Hematopoietic multipotent progenitor cell treated with erythropoietin and hydrocortisone succinate and interleukin-3 and kit ligand, for 8 days (in vitro differentiated cells): ENCODE results near the gene MYLK4.

ENCODE experiments used
- DNase-seq: peaks from one replicate; pipeline ENCODE4 v3.0.0-alpha.2; 2015

Gene MYLK4

DNA sequence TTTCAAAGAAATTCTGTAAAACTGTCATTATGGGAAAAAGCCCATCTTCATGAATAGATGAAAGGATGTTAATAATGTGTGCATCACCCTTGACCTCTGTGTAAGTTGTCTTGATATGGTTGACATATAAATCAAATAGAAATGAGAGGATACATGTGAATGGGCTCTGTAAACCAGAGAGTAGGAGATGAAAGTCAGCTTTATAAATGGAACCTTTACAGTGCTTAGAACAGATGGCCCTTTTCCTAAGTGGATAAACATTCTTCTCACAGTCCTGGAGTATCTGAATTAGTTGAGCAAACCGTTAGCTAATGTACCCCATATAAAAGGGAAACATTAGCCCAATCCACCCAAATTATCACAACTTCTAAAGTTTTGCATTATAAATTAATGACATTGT, 57.5 kb downstream of the MYLK4 start:
- DNase-seq, result no peak

DNA sequence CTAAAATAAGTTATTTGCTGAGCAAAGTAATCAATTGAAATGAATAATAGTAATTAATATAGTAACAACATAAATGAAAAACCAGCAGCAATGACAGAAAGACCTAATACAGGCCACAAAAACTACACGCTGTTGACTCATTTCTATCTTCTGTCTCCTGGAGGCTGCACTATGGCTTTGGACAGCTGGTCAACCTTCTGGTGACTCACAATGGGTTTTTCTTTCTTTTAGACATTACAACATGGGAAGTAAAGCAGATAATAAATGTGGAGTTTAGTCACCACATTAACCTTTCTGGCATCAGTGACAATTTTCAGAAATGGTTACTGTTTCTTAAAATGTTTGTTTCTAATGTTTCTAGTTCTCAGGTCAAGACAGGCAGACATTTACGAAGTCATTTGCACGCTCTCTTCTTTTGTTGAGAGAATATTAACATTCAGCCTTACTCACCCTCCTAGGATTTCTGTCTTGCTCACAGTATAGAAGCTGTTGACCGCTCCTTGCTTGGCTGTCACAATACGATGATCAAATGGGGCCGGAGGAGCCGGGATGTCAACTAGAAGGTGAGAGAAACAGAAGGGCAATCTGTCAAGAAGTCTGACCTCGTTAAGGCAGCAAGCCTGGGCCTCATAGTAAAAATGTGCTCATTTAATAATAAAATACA, 62.2 kb downstream of the MYLK4 start:
- DNase-seq, result no peak

DNA sequence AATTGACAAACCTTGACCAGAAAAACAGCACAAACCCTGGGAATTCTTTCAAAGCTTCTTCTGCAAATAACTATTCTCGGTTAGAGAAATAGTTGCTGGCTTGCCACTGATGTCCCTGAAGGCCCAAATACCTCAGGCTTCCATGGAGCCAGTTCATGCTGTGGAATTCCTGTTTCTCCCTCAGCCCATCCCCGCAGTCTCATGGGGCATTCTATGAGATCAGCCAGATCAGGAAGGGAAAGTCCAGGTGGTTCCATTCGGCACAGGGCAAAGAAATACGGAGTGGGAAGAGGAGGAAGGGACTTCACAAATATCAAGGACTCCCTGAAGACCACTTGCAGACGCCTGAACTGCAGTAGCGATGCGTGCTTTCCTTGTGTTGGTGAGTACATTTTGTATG, 63.3 kb downstream of the MYLK4 start:
- DNase-seq, result no peak

DNA sequence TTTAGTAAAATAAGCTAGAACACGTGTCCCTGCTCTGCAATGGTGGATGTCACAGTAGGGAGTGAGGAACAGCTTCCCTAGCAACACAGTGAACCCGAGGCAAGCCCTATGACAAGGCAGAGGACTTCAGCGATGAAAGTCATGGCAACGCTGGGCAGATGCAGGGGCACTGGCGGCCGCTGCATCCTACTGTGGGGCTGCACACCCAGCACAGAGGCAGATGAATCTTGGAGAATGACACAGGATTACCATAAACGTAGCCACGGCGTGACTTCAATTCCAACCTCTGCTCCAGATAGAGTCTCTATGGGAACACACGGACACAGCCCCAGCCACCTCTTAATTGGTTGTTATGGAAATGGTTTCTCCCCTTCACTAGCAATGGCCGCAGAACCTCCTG, 64.2 kb downstream of the MYLK4 start:
- no peak for DNase-seq

DNA sequence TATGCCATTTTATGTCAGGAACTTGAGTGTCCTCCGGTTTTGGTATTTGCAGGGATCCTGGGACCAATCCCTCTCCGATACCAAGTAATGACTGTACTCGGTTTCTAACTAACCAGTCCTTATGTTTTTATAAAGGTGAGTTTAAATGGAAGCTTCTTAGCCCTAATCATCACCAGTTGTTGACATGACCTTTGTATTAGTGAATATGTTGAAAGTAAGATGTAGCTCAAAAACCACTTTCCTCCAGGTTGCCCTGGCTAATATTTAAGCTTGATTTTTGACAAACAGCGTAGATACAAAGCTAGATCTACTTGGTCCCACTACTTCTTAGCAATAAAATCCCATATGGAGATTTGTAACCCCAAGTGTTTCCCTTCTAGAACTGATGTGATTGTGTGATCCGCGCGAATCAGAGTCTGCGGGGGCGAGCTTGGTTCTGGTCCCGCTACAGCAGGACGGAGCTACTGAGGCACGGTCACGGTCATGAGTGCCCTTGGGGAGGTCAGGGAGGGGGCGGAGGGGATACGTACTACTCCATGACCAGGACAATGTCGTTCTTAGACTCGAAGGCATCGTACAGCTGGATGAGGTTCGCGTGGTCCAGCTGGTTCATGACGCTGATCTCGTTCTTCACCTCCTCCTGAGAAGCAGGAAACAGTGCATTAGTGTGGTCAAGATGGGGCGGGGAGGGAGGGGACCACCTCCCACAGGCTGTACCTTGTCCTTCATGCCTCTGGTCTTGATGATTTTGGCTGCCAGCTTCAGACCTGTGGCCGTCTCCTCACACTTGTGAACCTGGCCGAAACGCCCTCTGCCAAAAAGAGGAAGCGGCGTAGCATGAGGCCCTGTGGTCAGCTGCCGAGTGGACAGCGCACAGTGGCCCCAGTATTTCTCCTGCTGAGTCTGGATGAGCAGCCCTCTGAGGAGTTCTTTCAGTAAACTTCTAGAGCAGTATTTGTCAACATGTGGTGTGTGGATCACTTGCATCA, 65.7 kb downstream of the MYLK4 start:
- no peak for DNase-seq

DNA sequence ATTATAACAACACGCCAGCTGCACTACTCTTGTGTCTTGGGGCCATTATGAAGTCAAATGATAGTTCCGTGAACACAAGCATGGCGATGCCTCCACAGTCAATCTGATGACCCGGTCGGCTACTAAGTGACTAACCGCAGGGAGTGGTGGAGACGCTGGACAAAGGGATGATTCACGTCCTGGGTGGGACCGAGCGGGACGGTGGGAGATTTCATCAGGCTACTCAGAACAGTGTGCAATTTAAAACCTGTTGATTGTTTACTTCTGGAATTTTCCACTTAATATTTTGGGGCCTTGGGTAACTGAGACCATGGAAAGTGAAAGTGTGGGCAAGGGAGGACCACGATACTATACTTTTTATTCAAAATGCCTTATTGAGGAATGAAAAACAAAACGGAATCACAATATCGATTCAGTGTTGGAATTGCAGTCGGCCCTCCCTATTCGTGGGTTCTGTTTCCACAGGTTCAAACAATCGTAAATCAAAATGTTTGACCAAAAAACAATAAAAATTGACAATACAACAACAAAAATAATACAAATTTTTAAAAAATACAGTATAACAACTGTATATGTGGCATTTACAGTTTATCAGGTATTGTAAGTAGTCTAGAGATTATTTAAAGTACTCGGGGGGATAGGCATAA, 66.5 kb downstream of the MYLK4 start:
- DNase-seq, result no peak

DNA sequence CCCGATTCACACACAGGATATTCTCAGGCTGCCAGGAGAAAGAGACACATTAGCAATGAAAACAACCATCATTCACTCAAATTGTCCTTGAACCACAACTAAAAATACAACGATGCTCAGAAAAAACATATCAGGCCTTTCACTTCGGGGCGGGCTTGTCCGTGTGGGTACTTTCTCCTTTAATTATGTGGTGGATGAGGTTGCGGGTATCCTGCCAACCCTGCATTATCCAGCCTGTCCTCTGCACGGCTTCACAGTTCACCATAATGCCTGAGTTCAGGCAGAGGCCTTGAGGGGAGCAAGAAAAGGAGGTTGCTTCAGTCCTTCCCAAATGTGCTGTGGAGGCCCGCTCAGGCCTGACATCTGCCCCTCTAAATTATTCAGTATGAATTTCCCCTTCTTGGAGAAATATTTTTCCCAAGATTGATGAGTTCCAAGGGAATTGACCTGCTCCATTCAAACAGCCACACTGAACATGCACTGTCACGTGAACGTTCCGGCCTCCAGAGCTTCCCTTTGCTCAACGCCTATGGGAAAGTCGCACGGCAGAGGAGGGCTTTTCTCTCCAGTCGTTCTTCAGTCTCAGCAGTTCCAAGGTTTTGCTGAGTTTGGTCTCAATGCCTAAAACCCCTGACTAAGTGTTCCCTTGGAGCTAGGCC, 70.3 kb downstream of the MYLK4 start:
- DNase-seq, result no peak

DNA sequence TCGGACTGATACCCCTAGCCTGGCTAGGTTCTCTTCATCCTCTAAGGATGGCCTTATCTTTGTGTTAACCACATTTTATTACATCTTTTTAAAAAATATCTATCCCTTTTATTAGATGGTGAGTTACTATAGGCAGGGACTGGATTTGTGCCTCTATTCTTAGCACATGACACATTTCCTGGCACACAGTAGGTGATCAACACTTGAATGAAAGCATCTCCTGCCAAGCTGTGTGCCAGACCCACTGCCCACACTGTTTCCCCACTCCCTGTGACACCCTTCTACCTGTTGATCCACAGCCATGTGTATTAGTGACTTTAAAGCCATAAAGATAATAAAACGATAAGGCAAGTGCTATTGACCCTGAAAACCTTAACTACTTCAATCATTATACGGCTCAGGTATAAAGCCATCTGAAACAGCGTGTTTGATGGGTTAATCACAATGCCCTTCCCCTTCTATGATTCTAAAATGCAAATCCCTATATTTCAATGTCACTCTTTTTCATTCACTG, 73.6 kb downstream of the MYLK4 start:
- DNase-seq, result no peak

DNA sequence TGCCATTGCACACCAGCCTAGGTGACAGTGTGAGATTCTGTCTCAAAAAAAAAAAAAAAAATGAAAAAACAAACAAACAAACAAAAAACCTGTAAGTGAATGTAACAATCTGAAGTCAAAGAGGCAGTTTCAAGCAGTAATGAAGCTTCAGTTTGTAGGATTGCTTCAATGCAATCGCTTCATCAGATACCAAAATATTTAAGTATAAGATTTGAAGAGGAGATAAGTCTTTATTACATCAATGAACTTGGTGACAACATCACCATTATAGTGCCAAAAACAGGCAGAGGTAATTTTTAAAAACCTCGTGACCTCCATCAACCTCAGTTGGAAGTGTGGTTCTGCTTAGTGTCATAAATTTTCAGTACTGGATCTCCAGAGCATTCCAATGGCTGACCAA, 74.7 kb downstream of the MYLK4 start:
- no peak for DNase-seq

DNA sequence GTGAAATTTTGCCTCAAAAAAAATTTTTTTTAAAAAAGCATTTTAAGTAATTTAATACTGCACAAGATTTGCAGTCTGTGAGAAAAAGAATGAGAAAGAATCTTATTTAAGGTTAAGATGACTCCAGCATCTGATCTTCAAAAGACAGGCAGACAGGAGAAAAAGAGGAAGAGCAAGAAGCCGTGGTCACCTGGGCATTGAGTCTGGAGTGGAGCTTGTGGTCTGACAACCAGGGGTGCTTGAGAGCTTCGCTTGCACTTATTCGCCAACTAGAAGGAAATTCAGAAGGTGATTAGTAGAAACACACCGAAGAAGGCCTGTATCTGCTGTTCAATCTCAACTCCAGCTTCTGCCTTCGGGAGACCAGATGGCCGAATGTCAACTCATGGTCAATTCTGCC, 75.9 kb downstream of the MYLK4 start:
- DNase-seq, result no peak

DNA sequence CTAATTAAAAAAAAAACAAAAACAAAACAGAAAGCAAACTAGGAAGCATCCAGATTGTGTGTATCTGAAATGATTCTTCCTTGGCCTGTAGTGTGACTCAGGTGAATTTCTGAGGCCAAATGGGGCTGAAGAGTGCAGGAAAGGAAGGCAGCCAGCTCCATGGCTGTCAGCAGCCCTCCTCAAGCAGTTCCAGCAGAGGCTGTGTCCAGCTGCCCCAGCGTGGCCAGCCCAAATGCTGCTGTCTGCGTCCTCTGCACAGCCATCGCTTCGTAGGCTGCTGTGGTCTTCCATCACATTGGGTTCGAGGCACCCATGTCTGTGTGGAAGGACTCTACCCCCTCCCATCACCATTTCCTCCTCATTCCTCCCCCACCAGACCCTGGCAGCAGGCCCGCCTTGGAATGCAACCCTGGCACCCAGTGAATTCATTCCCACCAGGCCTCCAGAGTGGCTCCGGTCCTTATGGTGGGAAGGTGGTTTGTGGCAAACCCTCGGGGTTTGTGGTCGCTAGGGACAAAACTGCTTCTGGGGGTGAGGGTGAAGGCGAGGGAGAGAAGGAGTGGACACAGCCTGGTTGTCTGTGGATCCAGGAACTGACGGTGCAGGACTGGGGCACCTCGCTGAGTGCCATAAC, 81.5 kb downstream of the MYLK4 start:
- no peak for DNase-seq

DNA sequence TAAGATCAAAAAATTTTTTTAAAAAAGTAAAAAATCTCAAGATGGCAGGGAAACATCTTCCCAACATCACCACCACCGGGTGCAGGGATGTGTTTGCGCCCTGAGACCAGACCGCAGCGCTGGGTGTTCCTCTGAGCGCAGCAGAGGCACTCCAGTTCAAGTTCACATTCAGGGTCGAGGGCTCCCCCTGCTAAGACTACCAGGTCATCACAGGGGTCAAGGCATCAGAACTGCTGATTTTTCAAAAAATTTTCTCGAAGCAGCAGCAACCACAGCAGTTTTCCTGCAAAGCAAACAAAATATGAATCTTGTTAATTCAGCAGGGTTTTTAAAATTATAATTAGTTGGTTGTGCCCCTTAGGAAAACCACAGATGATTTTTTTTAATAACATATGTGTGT, 83.1 kb downstream of the MYLK4 start:
- DNase-seq, result no peak

DNA sequence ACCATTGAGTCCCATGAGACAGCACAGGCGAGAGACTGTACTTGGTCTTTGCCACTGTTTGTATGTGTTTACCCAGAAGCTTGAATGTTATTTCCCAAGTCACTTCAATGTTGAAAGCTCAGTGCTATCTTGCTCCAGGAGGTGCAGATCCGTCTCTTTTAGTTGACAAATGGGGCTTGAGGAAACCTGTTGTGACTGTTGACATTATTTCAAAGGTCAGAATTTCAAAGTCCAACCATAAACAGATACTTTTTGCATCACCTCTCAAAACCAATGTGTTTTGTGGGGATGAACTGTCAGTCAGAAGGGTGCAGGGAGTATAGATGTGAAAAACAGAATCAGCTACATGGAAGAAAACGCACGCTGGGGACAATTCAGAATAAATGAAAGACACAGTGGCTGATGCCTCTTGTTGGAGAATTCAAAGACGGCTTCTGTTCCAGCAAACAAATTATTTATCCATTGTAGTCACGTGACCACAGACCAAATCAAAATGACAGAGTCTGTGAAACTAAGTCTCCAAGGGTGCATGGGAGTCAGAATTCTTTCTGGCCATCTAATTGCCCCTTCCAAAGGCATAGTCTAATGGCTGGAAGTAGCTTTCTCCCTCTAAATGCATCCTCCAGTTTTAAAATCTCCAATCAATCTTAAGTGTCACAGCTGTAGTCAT, 83.7 kb downstream of the MYLK4 start:
- DNase-seq, result no peak

DNA sequence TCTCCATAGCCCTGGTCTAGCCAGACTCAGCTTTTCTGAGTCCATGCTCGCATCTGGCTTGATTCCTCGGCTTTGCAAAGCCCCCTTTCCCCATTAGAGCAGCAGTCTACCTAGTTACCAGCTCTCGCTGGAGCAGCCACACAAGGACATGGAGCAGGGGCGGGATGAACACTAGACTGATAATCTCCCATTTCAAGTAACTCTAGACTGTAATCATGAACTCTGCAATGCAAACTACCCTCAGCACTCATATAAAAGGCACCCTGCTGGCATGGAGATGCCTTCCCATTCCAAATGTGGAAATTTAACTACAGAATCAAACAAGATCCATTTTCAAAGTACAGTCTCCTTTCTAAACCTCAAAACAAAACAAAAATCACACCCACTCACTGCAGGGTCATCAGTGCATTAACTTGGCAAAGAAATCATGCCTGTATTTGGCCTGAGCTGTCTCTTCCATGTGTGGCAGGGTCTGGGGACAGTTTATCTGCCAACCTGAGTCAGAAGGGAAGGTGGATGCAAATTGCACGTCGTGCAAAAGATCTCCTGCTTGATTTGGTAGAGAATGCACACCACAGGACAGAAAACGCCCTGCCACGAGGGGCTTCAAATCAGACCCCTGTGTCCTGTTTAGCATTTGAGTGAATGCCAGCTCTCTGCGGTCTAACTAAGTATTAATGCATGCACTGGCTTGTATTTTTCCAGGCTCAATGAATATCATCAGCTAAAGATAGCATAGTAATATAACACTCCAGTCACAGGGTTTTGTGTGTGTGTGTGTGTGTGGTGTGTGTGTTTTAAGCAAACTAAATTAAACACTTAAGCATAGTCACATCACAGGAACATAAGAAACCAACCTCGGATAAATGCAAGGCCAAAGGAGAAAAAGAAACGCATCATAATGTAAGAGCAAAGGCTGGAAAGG, 85.3 kb downstream of the MYLK4 start:
- DNase-seq, result no peak

DNA sequence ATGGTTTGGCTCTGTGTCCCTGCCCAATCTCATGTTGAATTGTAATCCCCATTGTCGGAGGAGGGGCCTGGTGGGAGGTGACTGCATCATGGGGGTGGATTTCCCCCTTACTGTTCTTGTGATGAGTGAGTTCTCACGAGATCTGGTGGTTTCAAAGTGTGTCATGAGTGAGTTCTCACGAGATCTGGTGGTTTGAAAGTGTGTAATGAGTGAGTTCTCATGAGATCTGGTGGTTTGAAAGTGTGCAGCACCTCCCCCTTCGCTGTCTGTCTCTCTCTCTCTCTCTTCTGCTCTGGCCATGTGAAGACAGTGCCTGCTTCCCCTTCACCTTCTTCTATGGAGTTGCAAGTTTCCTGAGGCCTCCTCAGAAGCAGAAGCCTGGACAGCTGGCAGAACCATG, 87.6 kb downstream of the MYLK4 start:
- no peak for DNase-seq

DNA sequence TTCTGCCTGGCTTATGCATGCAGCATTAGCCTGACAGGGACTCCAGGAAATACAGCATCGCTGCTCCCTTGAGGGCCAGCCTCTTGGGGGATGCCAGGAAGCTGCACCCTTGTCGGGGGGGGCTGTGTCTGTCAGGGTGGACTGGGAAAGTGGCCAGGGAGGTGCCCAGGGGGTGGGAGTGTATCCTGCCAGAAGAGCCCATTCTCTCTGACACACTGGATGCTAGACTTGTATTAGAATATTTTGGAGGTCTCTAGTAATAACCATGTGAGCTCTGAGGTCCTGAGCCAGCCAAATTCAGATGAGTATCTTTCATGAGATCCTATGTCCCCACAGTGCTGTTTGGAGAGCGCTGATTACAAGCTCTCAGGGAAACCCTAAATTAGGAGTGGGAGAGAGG, 89.1 kb downstream of the MYLK4 start:
- no peak for DNase-seq

DNA sequence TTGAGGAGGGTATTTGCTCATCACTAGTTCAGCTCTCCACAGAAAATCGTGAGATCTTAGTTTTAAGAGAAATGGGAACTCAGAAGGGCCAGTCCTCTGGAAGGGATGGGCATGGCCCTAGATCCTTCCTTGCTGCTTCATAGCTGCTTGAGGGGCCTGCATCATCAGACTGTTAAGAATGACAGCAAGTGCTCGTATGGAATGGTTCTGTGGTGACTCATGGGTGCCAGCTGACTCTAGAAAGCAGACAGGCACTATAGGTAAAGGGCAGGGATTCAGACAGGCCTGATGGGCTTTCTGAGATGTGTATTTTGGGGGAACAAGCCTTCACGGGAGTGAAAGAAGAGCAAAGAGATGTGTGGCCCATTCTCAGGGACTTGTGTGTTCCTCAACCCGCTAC, 90.8 kb downstream of the MYLK4 start:
- DNase-seq, result no peak

DNA sequence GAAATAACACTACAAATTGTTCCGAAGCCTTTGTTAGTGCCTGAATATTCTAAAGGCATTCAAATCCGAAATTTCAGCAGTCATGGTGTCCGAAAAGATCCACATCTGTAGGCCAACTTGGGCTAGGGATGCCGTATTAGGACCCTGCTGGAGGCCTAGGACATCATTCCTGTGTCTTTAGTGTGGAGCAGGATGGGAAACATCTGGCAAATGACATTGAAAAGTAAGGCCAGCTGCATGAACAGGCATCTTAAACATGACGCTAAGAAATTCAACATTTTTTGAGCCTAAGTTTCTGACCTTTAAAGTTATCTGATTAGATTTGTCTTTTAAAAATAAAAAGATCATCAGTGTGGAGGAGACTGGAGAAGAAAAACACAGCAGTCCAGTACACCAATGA, 91.3 kb downstream of the MYLK4 start:
- no peak for DNase-seq

DNA sequence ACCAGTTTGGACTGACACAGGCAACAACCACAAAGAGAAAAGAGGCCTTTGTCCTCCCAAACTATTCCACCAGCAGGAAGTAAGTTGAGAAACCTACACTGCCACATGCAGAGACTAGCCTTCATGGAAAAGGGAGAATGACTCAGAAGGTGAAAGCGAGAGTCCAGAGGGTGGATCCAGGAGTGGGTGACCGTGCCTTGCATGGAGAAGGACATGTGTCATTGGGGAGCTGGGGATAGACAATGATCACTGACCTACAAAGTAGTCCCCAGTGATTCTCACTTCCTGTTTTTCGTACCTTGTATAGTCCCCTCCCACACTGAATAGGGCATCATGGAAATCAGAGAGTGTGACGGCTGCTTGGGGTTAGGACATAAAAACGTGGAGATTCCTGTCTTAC, 91.9 kb downstream of the MYLK4 start:
- no peak for DNase-seq

DNA sequence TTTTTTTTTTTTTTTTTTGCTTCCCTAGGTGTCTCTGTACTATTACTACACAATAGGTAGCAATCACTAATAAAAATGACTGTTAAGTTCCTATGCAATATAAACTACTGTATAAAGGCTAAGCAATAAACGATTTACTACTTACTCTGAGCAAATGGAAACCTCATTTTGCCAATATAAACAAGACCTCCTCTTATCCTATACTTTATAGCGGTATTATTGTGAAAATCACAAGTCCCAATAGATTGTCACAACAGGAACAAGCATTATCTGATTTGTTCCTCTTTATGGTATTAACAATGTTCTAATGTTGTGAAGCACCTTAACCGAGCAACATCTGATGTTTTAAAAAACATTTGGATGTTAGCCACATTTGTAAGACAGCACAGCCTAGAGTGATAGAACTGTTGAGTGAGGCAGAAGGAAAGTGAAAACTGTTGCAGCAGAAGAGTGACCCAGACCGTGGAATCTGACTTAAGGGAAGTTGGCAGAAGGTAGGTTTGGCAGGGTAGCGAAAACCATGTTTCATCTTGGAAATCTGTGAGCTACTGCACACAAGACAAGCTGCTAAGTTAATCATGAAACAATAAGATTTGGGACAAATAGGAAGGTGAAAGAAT, 94.2 kb downstream of the MYLK4 start:
- no peak for DNase-seq
